Measurements from ENCODE around the gene GPR39. TPM values are rescaled to one million over a fixed set of nuclear protein-coding genes. Genes with fewer than 3 reads are reported as not detected.
"Not testable (repeated sequence)": the region's sequence is repeated elsewhere in the genome, so short reads cannot be mapped to it uniquely, and the experiment has no call there.

The GPR39 gene
- total RNA-seq, 2 experiments from 2014 or later = 0.13 TPM; not detected in 1

DNA sequence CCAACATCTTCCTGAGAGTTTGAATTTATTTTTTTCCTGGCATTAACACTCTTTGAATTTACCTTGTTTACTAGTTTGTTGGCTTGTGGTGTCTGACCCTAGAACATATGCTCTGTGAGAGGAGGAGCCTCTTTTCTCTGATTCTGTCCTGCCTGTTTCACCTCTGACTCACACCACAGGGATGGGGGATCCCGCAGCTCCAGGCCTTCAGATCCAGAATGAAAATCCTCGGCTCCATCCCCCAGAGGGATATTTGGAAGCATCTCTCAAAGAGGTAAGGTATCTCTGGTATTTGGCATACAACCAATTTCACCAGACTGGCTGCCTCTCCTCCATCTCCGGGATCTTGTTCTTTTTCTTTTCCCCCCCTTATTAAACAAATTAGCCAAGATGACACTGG, 104.7 kb downstream of the GPR39 start:
- no peaks in the 10 kb centered on the region for H3K4me1 ChIP-seq (ENCODE audit: insufficient read depth, low read length, poor library complexity, severe bottlenecking)
- H3K9me2 ChIP-seq (ENCODE audit: insufficient read depth, low read length) = no peaks in the 10 kb centered on the region
- H3K79me2 ChIP-seq (ENCODE audit: insufficient read depth, low read depth, low read length) = no peaks in the 10 kb centered on the region
- intact Hi-C loops (cut with micrococcal nuclease; ENCODE audit: unreplicated experiment) = no loop called here
- POLR2A ChIA-PET = no interaction called here
- H3K36me3 ChIP-seq (ENCODE audit: insufficient read depth, low read length) = no peaks in the 10 kb centered on the region
- no TSS peak for BruUV-seq (replicated peaks)
- no peak overlapping the region for H3K27ac ChIP-seq (ENCODE audit: low read depth, low read length, poor library complexity, severe bottlenecking)
- no peaks in the 10 kb centered on the region for H4K20me1 ChIP-seq (ENCODE audit: insufficient read depth, low read length)
- no peaks in the 10 kb centered on the region for H3K9me3 ChIP-seq (ENCODE audit: low read length)
- H2AFZ ChIP-seq (ENCODE audit: low read length) = no peak overlapping the region
- no peak overlapping the region for H3K4me2 ChIP-seq (ENCODE audit: low read length)
- TF ChIP-seq EZH2phosphoT487 (IDR thresholded peaks at IDR 0.05; ENCODE audit: borderline replicate concordance, low read depth, low read length) = no peak
- CTCF ChIA-PET (ENCODE audit: unreplicated experiment) = interaction anchor here (0.6 kb wide), 1 partner anchor 14 kb away, joined by 3 read pairs; no protein-coding TSS in a partner anchor
- DNase-seq (ENCODE audit: low spot score) = no peak
- H3K4me3 ChIP-seq (ENCODE audit: low read depth, low read length, poor library complexity, severe bottlenecking) = no peak overlapping the region

DNA sequence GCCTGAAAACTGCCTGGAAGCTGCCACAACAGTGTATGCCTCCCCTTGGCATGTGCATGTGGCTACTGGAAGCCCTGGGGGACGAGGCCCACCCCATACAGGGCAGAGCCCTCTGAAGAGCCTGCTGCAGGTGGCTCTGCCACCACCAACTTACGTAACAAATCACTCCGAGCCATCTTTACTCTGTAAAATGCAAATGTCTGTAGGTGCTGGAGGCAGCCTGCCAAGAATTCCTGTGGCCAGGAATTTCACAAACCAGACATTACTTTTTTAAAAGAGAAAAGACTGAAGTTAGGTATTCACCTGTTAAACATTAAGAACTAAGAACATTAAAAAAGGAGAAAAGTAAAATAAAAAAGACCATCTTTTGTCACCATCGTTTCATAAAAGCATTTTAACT, 106.3 kb downstream of the GPR39 start:
- ChIA-PET CTCF (ENCODE audit: unreplicated experiment) (no interaction called here), POLR2A (no interaction called here)
- Histone ChIP-seq H2AFZ (ENCODE audit: low read length) (no peak overlapping the region), H3K4me1 (ENCODE audit: insufficient read depth, low read length, poor library complexity, severe bottlenecking) (no peaks in the 10 kb centered on the region), H3K9me2 (ENCODE audit: insufficient read depth, low read length) (no peaks in the 10 kb centered on the region), H4K20me1 (ENCODE audit: insufficient read depth, low read length) (no peaks in the 10 kb centered on the region), H3K9me3 (ENCODE audit: low read length) (no peaks in the 10 kb centered on the region), H3K4me3 (ENCODE audit: low read depth, low read length, poor library complexity, severe bottlenecking) (no peak overlapping the region), H3K79me2 (ENCODE audit: insufficient read depth, low read depth, low read length) (no peaks in the 10 kb centered on the region), H3K27ac (ENCODE audit: low read depth, low read length, poor library complexity, severe bottlenecking) (no peak overlapping the region), H3K36me3 (ENCODE audit: insufficient read depth, low read length) (no peaks in the 10 kb centered on the region), H3K4me2 (ENCODE audit: low read length) (no peak overlapping the region)
- TF ChIP-seq EZH2phosphoT487 (IDR thresholded peaks at IDR 0.05; ENCODE audit: borderline replicate concordance, low read depth, low read length) = no peak
- TF ChIP-seq, protein P1, sequence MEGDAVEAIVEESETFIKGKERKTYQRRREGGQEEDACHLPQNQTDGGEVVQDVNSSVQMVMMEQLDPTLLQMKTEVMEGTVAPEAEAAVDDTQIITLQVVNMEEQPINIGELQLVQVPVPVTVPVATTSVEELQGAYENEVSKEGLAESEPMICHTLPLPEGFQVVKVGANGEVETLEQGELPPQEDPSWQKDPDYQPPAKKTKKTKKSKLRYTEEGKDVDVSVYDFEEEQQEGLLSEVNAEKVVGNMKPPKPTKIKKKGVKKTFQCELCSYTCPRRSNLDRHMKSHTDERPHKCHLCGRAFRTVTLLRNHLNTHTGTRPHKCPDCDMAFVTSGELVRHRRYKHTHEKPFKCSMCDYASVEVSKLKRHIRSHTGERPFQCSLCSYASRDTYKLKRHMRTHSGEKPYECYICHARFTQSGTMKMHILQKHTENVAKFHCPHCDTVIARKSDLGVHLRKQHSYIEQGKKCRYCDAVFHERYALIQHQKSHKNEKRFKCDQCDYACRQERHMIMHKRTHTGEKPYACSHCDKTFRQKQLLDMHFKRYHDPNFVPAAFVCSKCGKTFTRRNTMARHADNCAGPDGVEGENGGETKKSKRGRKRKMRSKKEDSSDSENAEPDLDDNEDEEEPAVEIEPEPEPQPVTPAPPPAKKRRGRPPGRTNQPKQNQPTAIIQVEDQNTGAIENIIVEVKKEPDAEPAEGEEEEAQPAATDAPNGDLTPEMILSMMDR (conservative IDR thresholded peaks at IDR 0.05; ENCODE audit: low read length) = no peak
- intact Hi-C loops (cut with micrococcal nuclease; ENCODE audit: unreplicated experiment) = no loop called here
- DNase-seq (ENCODE audit: low spot score) = no peak
- no TSS peak for BruUV-seq (replicated peaks)

DNA sequence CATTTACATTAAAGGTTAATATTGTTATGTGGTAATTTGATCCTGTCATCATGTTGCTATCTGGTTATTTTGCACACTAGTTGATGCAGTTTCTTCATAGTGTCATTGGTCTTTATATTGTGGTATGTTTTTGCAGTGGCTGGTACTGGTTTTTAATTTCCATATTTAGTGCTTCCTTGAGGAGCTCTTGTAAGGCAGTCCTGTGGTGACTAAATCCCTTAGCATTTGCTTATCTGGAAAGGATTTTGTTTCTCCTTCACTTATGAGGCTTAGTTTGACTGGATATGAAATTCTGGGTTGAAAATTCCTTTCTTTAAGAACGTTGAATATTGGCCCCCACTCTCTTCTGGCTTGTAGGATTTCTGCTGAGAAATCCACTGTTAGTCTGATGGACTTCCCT, 120.5 kb downstream of the GPR39 start:
- H3K27ac ChIP-seq (ENCODE audit: low read depth, low read length, poor library complexity, severe bottlenecking); BruUV-seq (replicated peaks); POLR2A ChIA-PET; H4K20me1 ChIP-seq (ENCODE audit: insufficient read depth, low read length); intact Hi-C loops (cut with micrococcal nuclease; ENCODE audit: unreplicated experiment); H3K79me2 ChIP-seq (ENCODE audit: insufficient read depth, low read depth, low read length); CTCF ChIA-PET (ENCODE audit: unreplicated experiment); H3K9me2 ChIP-seq (ENCODE audit: insufficient read depth, low read length); H2AFZ ChIP-seq (ENCODE audit: low read length); H3K4me2 ChIP-seq (ENCODE audit: low read length); DNase-seq (ENCODE audit: low spot score); H3K36me3 ChIP-seq (ENCODE audit: insufficient read depth, low read length); H3K9me3 ChIP-seq (ENCODE audit: low read length); H3K4me1 ChIP-seq (ENCODE audit: insufficient read depth, low read length, poor library complexity, severe bottlenecking); H3K4me3 ChIP-seq (ENCODE audit: low read depth, low read length, poor library complexity, severe bottlenecking): not testable (repeated sequence)

DNA sequence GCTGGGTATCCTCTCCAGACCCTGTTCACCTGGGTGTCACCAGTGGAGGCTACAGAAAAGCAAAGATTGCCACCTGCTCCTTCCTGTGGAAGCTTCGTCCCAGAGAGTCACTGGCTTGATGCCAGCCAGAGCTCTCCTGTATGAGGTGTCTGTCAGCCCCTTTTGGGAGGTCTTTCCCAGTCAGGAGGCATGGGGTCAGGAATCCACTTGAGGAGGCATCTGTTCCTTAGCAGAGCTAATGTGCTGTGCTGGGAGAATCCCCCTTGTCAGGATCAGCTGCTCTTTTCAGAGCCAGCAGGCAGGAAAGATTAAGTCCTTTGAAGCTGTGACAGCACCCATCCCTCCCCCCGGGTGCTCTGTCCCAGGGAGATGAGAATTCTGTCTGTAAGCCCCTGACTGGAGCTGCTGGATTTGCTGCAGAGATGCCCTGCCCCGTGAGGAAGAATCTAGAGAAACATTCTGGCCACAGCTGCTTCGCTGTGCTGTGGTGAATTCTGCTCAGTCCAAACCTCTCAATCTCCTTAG, 121.8 kb downstream of the GPR39 start:
- H3K36me3 ChIP-seq (ENCODE audit: insufficient read depth, low read length) = no peaks in the 10 kb centered on the region
- no TSS peak for BruUV-seq (replicated peaks)
- no peak overlapping the region for H3K27ac ChIP-seq (ENCODE audit: low read depth, low read length, poor library complexity, severe bottlenecking)
- no peaks in the 10 kb centered on the region for H3K4me1 ChIP-seq (ENCODE audit: insufficient read depth, low read length, poor library complexity, severe bottlenecking)
- H4K20me1 ChIP-seq (ENCODE audit: insufficient read depth, low read length) = no peaks in the 10 kb centered on the region
- no peak overlapping the region for H3K4me2 ChIP-seq (ENCODE audit: low read length)
- no peak for DNase-seq (ENCODE audit: low spot score)
- ChIA-PET CTCF (ENCODE audit: unreplicated experiment) (no interaction called here), POLR2A (no interaction called here)
- intact Hi-C loops (cut with micrococcal nuclease; ENCODE audit: unreplicated experiment) = no loop called here
- H2AFZ ChIP-seq (ENCODE audit: low read length) = no peak overlapping the region
- H3K4me3 ChIP-seq (ENCODE audit: low read depth, low read length, poor library complexity, severe bottlenecking) = no peak overlapping the region
- no peak for TF ChIP-seq EZH2phosphoT487 (IDR thresholded peaks at IDR 0.05; ENCODE audit: borderline replicate concordance, low read depth, low read length)
- TF ChIP-seq, protein P1 (conservative IDR thresholded peaks at IDR 0.05; ENCODE audit: low read length) = no peak
- no peaks in the 10 kb centered on the region for H3K9me3 ChIP-seq (ENCODE audit: low read length)
- no peaks in the 10 kb centered on the region for H3K79me2 ChIP-seq (ENCODE audit: insufficient read depth, low read depth, low read length)
- no peaks in the 10 kb centered on the region for H3K9me2 ChIP-seq (ENCODE audit: insufficient read depth, low read length)
